ENCODE results near the gene OSBPL3. TPM values are rescaled to one million over a fixed set of nuclear protein-coding genes. Genes with fewer than 3 reads are reported as not detected.

Gene OSBPL3
- total RNA-seq, 2 donors from 2014 or later: 9.0 to 14.8 TPM

DNA sequence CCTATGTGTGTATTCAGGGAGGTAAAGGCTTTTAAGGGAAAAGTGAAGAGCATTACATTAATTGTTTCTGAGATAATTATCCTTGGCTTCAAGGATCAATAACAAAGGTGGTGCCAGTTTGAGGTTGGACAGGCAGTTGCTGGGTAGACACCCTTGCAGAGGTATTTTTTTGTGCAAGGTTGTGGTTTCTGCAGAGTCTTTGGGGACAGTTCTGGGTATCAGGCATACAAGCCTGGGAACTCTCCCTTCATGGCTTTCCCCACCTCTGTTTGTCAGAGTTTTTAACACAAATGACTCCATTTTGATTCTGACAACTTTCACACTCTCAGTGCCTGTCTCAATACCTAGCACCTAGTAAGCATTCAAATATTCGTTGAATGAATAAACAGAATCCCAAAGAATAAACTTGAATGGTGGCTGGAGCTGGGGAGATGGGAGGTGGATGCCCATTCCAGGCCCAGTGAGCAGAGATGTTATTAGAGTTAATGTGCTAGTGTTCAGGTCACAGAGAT lies 7.4 kb upstream of the OSBPL3 start:
- no peak for DNase-seq
- TF ChIP-seq, protein P1, sequence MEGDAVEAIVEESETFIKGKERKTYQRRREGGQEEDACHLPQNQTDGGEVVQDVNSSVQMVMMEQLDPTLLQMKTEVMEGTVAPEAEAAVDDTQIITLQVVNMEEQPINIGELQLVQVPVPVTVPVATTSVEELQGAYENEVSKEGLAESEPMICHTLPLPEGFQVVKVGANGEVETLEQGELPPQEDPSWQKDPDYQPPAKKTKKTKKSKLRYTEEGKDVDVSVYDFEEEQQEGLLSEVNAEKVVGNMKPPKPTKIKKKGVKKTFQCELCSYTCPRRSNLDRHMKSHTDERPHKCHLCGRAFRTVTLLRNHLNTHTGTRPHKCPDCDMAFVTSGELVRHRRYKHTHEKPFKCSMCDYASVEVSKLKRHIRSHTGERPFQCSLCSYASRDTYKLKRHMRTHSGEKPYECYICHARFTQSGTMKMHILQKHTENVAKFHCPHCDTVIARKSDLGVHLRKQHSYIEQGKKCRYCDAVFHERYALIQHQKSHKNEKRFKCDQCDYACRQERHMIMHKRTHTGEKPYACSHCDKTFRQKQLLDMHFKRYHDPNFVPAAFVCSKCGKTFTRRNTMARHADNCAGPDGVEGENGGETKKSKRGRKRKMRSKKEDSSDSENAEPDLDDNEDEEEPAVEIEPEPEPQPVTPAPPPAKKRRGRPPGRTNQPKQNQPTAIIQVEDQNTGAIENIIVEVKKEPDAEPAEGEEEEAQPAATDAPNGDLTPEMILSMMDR (IDR thresholded peaks at IDR 0.05): no peak
- Histone ChIP-seq H3K36me3 (no peaks in the 10 kb centered on the region), H3K4me3 (no peak overlapping the region), H3K9me3 (no peaks in the 10 kb centered on the region), H3K4me1 (no peaks in the 10 kb centered on the region), H3K27me3 (no peaks in the 10 kb centered on the region), H3K27ac (no peak overlapping the region), H3K9ac (ENCODE audit: low read depth in 2 of 2, low read length in 2 of 2) (no peak overlapping the region)
- intact Hi-C loops (cut with DNase I): no loop called here

DNA sequence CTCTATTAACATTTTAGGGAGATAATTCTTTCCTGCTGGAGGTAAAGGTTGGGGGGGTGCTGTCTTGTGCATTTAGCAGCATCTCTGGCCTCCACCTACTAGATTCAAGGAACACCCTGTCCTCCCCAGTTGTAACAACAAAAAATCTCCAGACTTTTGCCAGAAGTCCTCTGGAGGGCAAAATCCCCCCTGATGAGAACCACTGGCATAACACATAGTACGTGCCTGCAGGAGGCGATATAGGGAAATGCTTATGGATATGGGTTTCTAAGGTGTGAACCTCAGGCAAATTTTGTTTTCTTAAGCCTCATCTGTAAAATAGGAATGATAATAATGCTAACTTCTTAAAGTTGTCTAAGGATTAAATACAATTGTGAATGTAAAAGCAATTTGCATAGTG lies 2.9 kb upstream of the OSBPL3 start:
- intact Hi-C loops (cut with DNase I): loop anchor here (5.0 kb wide), 1 partner anchor 89 kb away; no protein-coding TSS in a partner anchor
- Histone ChIP-seq H3K27ac (no peak overlapping the region), H3K4me1 (no peaks in the 10 kb centered on the region), H3K36me3 (no peaks in the 10 kb centered on the region), H3K4me3 (no peak overlapping the region), H3K27me3 (no peaks in the 10 kb centered on the region), H3K9ac (ENCODE audit: low read depth in 2 of 2, low read length in 2 of 2) (no peak overlapping the region), H3K9me3 (no peaks in the 10 kb centered on the region)
- TF ChIP-seq, protein P1 (IDR thresholded peaks at IDR 0.05): no peak
- DNase-seq: no peak

DNA sequence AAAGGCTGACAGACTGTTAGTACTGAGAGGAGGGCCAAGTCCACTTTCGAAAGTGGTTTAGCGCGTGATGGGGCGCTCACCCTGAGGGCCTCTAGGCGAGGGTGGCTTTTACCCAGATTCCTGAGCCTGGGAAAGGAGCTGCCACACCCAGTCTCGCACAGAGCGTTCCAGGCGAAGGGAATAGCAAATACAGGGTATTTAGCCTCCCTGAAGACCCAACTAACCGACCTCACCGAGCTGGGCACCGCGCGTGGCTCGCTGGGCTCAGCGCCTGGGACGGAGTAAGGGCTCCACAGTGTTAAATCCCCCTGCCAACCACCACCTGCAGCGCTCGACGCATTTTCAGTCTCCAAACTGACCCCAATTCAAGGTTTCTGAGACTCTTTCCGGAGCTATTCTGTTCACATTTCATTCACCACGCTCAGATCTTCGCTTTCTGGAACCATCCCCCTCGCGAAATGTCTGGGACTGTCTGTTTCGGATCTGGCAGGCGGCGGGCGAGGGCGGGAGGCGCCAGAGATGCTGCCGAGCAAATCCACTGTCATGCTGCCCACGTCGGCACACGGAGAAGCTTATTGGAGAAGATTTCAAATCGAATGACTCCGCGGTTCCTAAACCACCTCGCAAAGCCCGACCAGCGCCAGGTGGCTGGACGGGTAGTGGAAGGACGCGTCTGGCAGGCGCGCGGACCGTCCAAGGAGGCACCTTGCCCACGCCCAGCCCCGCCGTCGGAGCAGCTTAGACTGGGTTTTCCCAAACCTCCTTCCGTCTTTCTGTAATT lies 1.4 kb upstream of the OSBPL3 start:
- Histone ChIP-seq H3K9me3 (no peaks in the 10 kb centered on the region), H3K4me3 (peak overlapping the region; percentile 64), H3K4me1 (no peaks in the 10 kb centered on the region), H3K36me3 (no peaks in the 10 kb centered on the region), H3K27ac (peak overlapping the region; percentile 88), H3K27me3 (no peaks in the 10 kb centered on the region), H3K9ac (ENCODE audit: low read depth in 2 of 2, low read length in 2 of 2) (peak overlapping the region; percentile 28 to 88)
- DNase-seq: peak; percentile 69
- TF ChIP-seq, protein P1 (IDR thresholded peaks at IDR 0.05): no peak
- intact Hi-C loops (cut with DNase I): loop anchor here (5.0 kb wide), 1 partner anchor 91 kb away; no protein-coding TSS in a partner anchor

DNA sequence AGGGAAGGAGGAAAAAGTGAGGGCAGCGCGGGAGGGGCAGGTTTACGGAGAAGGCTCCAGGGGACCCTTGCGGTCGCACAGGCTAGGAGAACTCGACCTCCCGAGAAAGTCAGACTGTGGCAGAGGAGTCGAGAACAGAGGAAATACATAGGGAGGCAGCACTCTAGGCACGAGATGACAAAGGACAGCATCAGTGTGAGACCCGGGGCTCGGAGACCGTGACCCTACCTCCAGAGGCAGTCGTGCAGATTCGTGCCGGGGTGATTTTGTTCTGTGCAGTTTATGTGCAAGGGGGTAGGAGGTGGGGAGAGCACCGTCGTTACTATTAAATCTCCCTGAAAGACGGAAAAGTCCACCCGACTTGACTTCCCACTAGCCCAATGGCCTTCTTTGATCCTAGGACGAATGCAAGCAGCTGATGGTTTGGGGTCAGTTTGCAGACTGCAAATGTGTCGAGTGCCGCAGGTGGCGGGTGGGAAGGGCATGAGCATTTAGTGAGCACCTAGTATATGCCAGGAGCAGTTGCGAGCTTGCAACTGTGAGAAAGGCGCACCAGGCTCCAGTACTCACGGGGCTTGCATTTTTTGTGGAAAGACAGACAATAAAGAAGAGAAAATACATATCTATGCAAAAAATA lies 674 bp upstream of the OSBPL3 start:
- intact Hi-C loops (cut with DNase I): loop anchor here (5.0 kb wide), 1 partner anchor 92 kb away; no protein-coding TSS in a partner anchor
- H3K4me1 ChIP-seq: no peaks in the 10 kb centered on the region
- peak overlapping the region; percentile 63 to 88 for H3K9ac ChIP-seq (ENCODE audit: low read depth in 2 of 2, low read length in 2 of 2)

GRCh38 chr7:24979470-24979862 lies 512 bp downstream of the OSBPL3 start:
- no peaks in the 10 kb centered on the region for H3K27me3 ChIP-seq
- H3K9me3 ChIP-seq: no peaks in the 10 kb centered on the region
- H3K4me1 ChIP-seq: no peaks in the 10 kb centered on the region
- H3K27ac ChIP-seq: peak overlapping the region; percentile 88
- H3K9ac ChIP-seq (ENCODE audit: low read depth in 2 of 2, low read length in 2 of 2): peak overlapping the region; percentile 65 to 70
- intact Hi-C loops (cut with DNase I): loop anchor here (5.0 kb wide), 1 partner anchor 162 kb away; no protein-coding TSS in a partner anchor
- peak overlapping the region; percentile 64 for H3K4me3 ChIP-seq
- TF ChIP-seq, protein P1 (IDR thresholded peaks at IDR 0.05): peak; percentile 15
- no peaks in the 10 kb centered on the region for H3K36me3 ChIP-seq
- DNase-seq: peak; percentile 68

More for the DNA sequence above, 674 bp upstream of the OSBPL3 start:
- TF ChIP-seq, protein P1 (IDR thresholded peaks at IDR 0.05): no peak
- peak; percentile 44 for DNase-seq
- no peaks in the 10 kb centered on the region for H3K27me3 ChIP-seq
- peak overlapping the region; percentile 64 for H3K4me3 ChIP-seq
- peak overlapping the region; percentile 88 for H3K27ac ChIP-seq
- no peaks in the 10 kb centered on the region for H3K9me3 ChIP-seq
- H3K36me3 ChIP-seq: no peaks in the 10 kb centered on the region

All from colonic mucosa (tissue), 4 donors.